Ascending aorta (tissue), 2 donors: ENCODE results near the gene SCAI. TPM values are rescaled to one million over a fixed set of nuclear protein-coding genes. Genes with fewer than 3 reads are reported as not detected.

Source experiments
- DNase-seq, 2 donors: peaks; one replicate each; pipeline ENCODE4 v3.0.0-alpha.2; 2019; ENCODE audit warnings: low spot score in 2 of 2
- H3K27ac ChIP-seq, 2 donors: fragments of 200-600 bp; sonication (generic); one replicate each; pipeline ENCODE4 v1.5.1; 2016 to 2017; ENCODE audit warnings: mild to moderate bottlenecking in 1 of 2
- H3K27me3 ChIP-seq: fragments of 200-600 bp; sonication (generic); one replicate; pipeline ENCODE4 v1.5.1; 2017
- H3K36me3 ChIP-seq, 2 donors: fragments of 200-600 bp; sonication (generic); one replicate each; pipeline ENCODE4 v1.5.1; 2016
- H3K4me1 ChIP-seq, 2 donors: fragments of 200-600 bp; sonication (generic); one replicate each; pipeline ENCODE4 v1.5.1; 2016 to 2017; ENCODE audit warnings: mild to moderate bottlenecking in 1 of 2
- H3K4me3 ChIP-seq, 2 donors: fragments of 200-600 bp; sonication (generic); one replicate each; pipeline ENCODE4 v1.5.1; 2016 to 2017; ENCODE audit warnings: mild to moderate bottlenecking in 1 of 2
- H3K9me3 ChIP-seq, 2 donors: fragments of 200-600 bp; sonication (generic); one replicate each; pipeline ENCODE4 v1.5.1; 2016
- intact Hi-C: fragments of 100-400 bp; cut with DNase I; formaldehyde crosslinking; loops from one replicate; pipeline ENCODE4 v1.15.1; 2023
- total RNA-seq: library from RNA; depleted of rRNA; stranded (reverse); fragments of >200 nt; gene quantifications from one replicate; pipeline ENCODE4 v1.1.0, GENCODE V29; 2016
- TF ChIP-seq, protein P1 (sequence below), 3 experiments: fragments of 200-600 bp in 2 of 3; fragments of 450-650 bp in 1 of 3; sonication (generic) in 2 of 3; IDR thresholded peaks; one replicate each; pipeline ENCODE4 v1.5.1; 2016 to 2019; ENCODE audit warnings: antibody characterized with exemption in 3 of 3, mild to moderate bottlenecking in 1 of 3, moderate library complexity in 1 of 3

SCAI gene
- total RNA-seq, 1 donor from 2014 or later, result 2.4 TPM

DNA sequence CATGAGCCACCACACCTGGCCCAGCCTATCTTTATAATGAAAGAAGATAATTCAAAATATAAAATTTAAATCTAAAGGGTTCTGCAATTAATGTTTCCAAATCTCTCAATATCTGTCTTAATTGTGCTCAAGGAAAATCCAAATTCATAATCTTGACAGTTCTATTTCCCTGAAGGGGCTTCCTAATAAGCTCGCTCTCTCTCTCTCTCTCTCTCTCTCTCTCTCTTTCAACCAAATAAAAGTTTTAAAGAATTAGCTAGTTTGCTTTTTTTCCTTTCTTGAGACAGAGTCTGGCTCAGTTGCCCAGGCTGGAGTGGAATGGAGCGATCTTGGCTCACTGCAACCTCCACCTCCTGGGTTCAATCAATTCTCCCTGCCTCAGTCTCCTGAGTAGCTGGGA, 13.2 kb upstream of the SCAI start:
- TF ChIP-seq, protein P1, sequence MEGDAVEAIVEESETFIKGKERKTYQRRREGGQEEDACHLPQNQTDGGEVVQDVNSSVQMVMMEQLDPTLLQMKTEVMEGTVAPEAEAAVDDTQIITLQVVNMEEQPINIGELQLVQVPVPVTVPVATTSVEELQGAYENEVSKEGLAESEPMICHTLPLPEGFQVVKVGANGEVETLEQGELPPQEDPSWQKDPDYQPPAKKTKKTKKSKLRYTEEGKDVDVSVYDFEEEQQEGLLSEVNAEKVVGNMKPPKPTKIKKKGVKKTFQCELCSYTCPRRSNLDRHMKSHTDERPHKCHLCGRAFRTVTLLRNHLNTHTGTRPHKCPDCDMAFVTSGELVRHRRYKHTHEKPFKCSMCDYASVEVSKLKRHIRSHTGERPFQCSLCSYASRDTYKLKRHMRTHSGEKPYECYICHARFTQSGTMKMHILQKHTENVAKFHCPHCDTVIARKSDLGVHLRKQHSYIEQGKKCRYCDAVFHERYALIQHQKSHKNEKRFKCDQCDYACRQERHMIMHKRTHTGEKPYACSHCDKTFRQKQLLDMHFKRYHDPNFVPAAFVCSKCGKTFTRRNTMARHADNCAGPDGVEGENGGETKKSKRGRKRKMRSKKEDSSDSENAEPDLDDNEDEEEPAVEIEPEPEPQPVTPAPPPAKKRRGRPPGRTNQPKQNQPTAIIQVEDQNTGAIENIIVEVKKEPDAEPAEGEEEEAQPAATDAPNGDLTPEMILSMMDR (IDR thresholded peaks at IDR 0.05), result no peak
- no peak overlapping the region for H3K4me3 ChIP-seq
- H3K27ac ChIP-seq, result no peak overlapping the region
- intact Hi-C loops, result no loop called here
- H3K27me3 ChIP-seq, result no peaks in the 10 kb centered on the region
- no peak for DNase-seq
- H3K36me3 ChIP-seq, result peaks cover 33 to 45% of the 10 kb centered on the region in 2 donors
- H3K4me1 ChIP-seq, result peaks cover 0 to 13% of the 10 kb centered on the region in 2 donors
- H3K9me3 ChIP-seq, result no peaks in the 10 kb centered on the region

DNA sequence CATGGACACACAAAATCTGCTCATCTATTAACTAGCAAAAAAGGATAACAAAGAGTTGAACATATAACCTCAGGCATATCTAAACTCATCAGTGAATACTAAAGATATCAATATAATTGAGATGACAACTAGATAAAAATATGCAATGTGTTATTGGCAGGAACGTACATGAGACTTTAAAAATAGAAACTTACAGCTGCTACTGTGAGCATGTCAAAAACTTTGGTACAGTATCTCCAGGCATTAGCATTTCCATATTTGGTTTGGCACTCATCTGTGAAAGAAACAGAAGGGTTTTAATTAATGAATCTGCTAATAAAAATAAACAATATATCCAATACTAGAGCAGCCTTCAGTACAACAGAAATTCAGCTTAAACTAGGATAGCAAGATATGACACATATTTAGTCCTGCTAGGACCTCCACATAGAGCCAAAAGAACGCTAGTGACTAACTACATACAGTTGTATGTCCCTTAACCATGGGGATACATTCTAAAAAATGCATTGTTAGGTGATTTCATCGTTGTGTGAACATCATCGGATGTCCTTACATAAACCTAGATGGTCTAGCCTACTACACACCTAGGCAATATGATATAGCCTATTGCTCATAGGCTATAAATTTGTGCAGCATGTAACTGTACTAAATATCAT, 10.5 kb upstream of the SCAI start:
- Histone ChIP-seq H3K4me3 (no peak overlapping the region), H3K27me3 (no peaks in the 10 kb centered on the region), H3K9me3 (no peaks in the 10 kb centered on the region), H3K27ac (no peak overlapping the region), H3K4me1 (no peaks in the 10 kb centered on the region), H3K36me3 (peaks cover 41 to 66% of the 10 kb centered on the region in 2 donors)
- intact Hi-C loops, result no loop called here
- TF ChIP-seq, protein P1 (IDR thresholded peaks at IDR 0.05), result no peak
- DNase-seq, result no peak

DNA sequence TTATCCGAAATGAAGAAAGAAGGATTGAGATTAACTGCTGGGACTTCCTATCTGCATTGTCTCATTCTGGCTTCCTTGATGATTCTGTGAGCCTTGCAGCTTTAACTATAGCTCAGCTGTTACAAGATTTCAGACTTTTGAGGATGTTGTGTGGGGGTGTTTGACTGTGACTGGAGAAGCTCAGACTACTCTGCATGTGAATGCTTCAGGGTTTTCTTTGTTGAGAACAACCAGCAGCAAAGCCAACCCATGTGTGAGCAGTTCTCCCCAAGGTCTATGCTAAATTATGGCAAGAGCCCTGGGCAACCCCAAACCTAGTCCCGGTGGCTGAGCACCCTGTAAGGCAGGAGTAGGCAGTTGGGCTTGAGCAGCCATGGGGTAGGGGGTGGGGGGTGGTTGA, 8.4 kb upstream of the SCAI start:
- Histone ChIP-seq H3K4me1 (no peaks in the 10 kb centered on the region), H3K4me3 (no peak overlapping the region), H3K9me3 (no peaks in the 10 kb centered on the region), H3K27ac (no peak overlapping the region), H3K36me3 (peaks cover 32 to 59% of the 10 kb centered on the region in 2 donors), H3K27me3 (no peaks in the 10 kb centered on the region)
- DNase-seq, result no peak
- TF ChIP-seq, protein P1 (IDR thresholded peaks at IDR 0.05), result no peak
- intact Hi-C loops, result no loop called here

DNA sequence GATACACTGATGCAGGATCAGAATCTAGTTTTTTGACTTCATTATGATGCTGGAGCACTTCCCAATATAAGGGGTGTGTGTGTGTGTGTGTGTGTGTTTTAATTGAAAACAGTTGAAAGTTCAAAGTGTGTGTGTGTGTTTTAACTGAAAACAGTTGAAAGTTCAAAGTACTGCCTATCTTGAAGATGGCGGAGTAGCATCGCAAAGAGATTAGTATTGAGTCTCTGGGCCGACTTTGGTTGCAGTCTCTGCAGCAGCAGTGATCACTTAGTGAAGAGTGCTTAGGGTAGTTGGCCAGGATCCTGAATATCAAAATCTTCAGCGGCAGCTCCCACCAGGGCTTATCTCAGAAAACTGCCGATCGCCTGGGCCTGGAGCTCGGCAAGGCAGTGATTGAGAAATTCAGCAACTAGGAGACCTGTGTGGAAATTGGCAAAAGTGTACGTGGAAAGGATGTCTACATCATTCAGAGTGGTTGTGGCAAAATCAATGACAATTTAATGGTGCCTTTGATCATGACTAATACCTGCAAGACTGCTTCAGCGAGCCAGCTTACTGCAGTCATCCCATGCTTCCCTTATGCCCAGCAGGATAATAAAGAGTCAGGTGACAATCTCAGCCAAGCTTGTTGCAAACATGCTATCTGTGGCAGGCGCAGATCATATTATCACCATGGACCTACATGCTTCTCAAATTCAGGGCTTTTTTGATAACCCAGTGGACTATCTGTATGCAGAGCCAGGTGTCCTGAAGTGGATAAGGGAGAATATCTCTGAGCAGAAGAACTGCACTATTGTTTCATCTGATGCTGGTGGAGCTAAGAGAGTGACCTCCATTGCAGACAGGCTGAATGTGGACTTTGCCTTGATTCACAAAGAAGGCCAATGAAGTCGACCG, 7.3 kb upstream of the SCAI start:
- Histone ChIP-seq H3K27me3 (no peaks in the 10 kb centered on the region), H3K4me3 (no peak overlapping the region), H3K27ac (no peak overlapping the region), H3K9me3 (no peaks in the 10 kb centered on the region), H3K36me3 (peaks cover 32 to 59% of the 10 kb centered on the region in 2 donors), H3K4me1 (no peaks in the 10 kb centered on the region)
- intact Hi-C loops, result no loop called here
- TF ChIP-seq, protein P1 (IDR thresholded peaks at IDR 0.05), result no peak
- DNase-seq, result no peak

DNA sequence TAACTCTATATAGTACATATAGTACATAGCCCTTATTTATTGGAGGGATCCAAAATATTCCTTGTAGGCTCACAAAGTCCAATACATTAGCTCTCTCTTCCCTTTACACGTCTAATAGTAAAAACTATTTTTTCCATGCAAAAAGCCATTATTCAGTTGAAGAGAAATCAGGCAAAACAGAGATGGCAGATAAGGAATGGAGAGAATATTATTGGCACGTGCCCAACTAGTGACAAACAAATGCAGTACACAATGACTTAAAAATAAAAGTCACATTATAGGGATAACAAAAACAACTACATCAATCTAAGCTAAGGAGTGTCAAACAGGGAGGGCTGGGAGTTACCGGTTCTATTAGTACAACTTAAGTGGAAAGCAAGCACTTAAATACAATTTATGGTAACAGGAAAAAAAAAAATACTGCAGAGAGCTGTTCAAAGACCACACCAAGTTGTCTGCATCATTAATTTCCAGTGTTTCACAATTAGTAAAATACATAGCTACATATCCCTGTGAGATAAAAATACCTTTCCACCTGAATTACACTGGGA, 4.1 kb upstream of the SCAI start:
- Histone ChIP-seq H3K27me3 (no peaks in the 10 kb centered on the region), H3K27ac (no peak overlapping the region), H3K9me3 (no peaks in the 10 kb centered on the region), H3K4me1 (peaks cover 0 to 5% of the 10 kb centered on the region in 2 donors), H3K36me3 (peaks cover 18 to 30% of the 10 kb centered on the region in 2 donors), H3K4me3 (no peak overlapping the region)
- intact Hi-C loops, result loop anchor here (10.0 kb wide), 1 partner anchor 283 kb away; the partner anchor contains the start of genes ARPC5L and RPL35
- TF ChIP-seq, protein P1 (IDR thresholded peaks at IDR 0.05), result no peak
- DNase-seq, result no peak
